Activated CD4-positive, alpha-beta T cell treated with anti-CD3 and anti-CD28 coated beads for 4 hours (primary cell): Measurements from ENCODE around the gene BHLHE23.

Experiments
- DNase-seq, 2 donors: peaks; one replicate each; pipeline ENCODE4 v3.0.0-alpha.2; 2020

The BHLHE23 gene

GRCh38 chr20:62986257-62986800 is 20.4 kb downstream of the BHLHE23 start:
- no peak for DNase-seq

- no peak for DNase-seq
Measured at GRCh38 chr20:62985444-62985778, 21.4 kb downstream of the BHLHE23 start.

GRCh38 chr20:62984666-62985443 is 21.9 kb downstream of the BHLHE23 start:
- DNase-seq = no peak

- no peak for DNase-seq
Measured at GRCh38 chr20:62983210-62983609, 23.6 kb downstream of the BHLHE23 start.

GRCh38 chr20:62982124-62983075 is 24.4 kb downstream of the BHLHE23 start:
- no peak for DNase-seq

- peak; percentile 18 to 22 for DNase-seq
Measured at GRCh38 chr20:62980970-62981369, 25.8 kb downstream of the BHLHE23 start.

- no peak for DNase-seq
Measured at GRCh38 chr20:62980380-62980960, 26.3 kb downstream of the BHLHE23 start.

GRCh38 chr20:62979876-62980373 is 26.8 kb downstream of the BHLHE23 start:
- DNase-seq = no peak

GRCh38 chr20:62979310-62979709 is 27.5 kb downstream of the BHLHE23 start:
- DNase-seq = no peak

GRCh38 chr20:62978561-62978943 is 28.2 kb downstream of the BHLHE23 start:
- no peak for DNase-seq

GRCh38 chr20:62977613-62978560 is 28.9 kb downstream of the BHLHE23 start:
- DNase-seq = peak; percentile 85 to 87

GRCh38 chr20:62976886-62977285 is 29.9 kb downstream of the BHLHE23 start:
- DNase-seq = no peak

GRCh38 chr20:62975812-62976508 is 30.8 kb downstream of the BHLHE23 start:
- DNase-seq = no peak

GRCh38 chr20:62975251-62975760 is 31.5 kb downstream of the BHLHE23 start:
- no peak for DNase-seq

- no peak for DNase-seq
Measured at GRCh38 chr20:62972845-62973745, 33.7 kb downstream of the BHLHE23 start.

- peak; percentile 79 to 85 for DNase-seq
Measured at GRCh38 chr20:62971950-62972844, 34.6 kb downstream of the BHLHE23 start.

- DNase-seq = no peak
Measured at GRCh38 chr20:62971211-62971949, 35.4 kb downstream of the BHLHE23 start.
